Urinary bladder (tissue), 4 donors: ENCODE results near the gene CRB3. TPM values are rescaled to one million over a fixed set of nuclear protein-coding genes. Genes with fewer than 3 reads are reported as not detected.
"Not testable (repeated sequence)": the region's sequence is repeated elsewhere in the genome, so short reads cannot be mapped to it uniquely, and the experiment has no call there.

Experiments
- DNase-seq: peaks from one replicate; pipeline ENCODE4 v3.0.0-alpha.2; 2015; ENCODE audit errors: extremely low spot score
- H3K27ac ChIP-seq: one replicate; pipeline ENCODE4 v1.5.1; 2013; ENCODE audit warnings: low read depth, mild to moderate bottlenecking, moderate library complexity
- H3K36me3 ChIP-seq: one replicate; pipeline ENCODE4 v1.6.1; 2013; ENCODE audit warnings: mild to moderate bottlenecking, moderate library complexity; ENCODE audit not compliant: insufficient read depth
- H3K4me1 ChIP-seq: one replicate; pipeline ENCODE4 v1.6.1; 2013; ENCODE audit warnings: mild to moderate bottlenecking, moderate library complexity; ENCODE audit not compliant: insufficient read depth
- H3K4me3 ChIP-seq: one replicate; pipeline ENCODE4 v1.5.1; 2013; ENCODE audit warnings: low read depth, low read length
- WGBS: extraction: QIAGEN DNeasy Blood & Tissue Kit; methylation state at CpG from one replicate; pipeline ENCODE4 v1.1.7; 2013; 5-methylcytosine and 5-hydroxymethylcytosine counted together
- polyA plus RNA-seq: library from polyadenylated mRNA; stranded (reverse); fragments of 200-250 nt; gene quantifications from one replicate; pipeline ENCODE4 v1.2.3, GENCODE V29; 2013
- total RNA-seq: library from RNA; depleted of rRNA; stranded (reverse); fragments of >200 nt; gene quantifications from one replicate; pipeline ENCODE4 v1.2.3, GENCODE V29; 2014
- donor health status: healthy with polysubstance abuse.
- donor health status: healthy.

The CRB3 gene
- total and polyA plus RNA-seq, 2 donors = 4.4 to 6.1 TPM

DNA sequence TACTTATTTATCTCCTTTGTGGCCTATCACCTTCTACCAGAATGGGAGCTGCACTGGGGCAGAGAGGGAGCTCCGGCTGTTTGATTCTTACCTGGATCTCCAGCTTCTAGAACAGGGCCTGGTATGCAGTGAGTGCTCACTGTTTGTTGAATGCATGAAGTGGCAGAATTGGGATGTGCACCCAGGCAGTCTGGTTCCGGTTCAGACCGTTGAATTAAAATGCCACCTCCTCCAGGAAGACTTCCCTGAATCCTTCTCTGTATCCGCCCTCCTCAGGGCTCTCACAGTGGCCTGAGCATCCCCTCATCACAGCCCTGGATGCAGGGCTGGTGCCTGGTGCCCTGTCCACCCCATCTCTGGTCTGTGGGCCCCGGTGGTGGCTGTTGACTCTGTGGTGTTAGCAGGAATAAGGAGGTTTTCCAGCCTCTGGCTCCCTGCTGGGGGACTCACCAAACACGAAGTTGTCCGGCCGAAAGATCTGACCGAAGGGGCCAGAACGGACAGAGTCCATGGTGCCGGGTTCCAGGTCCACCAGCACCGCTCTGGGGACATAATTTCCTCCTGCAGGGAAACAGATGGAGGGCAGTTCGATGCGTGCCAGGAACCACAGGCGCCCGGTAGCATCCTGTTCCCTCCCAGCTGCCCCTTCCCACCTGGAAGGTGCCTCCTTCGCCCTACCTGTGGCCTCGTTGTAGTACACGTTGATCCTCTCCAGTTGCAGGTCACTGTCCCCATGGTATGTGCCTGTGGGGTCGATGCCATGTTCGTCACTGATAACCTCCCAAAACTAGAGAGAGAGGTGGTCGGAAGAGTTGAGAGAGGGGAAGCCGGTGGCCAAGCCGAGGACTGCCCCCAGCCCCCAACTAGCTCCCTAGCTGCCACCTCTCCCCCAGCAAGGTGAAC, 37.0 kb downstream of the CRB3 start:
- WGBS = 62% methylated on average over 24 of the region's 24 CpGs
- Histone ChIP-seq H3K4me1 (peaks cover 2% of the 10 kb centered on the region), H3K27ac (no peak overlapping the region), H3K36me3 (no peaks in the 10 kb centered on the region), H3K4me3 (no peak overlapping the region)
- DNase-seq = no peak

- Histone ChIP-seq H3K36me3 (no peaks in the 10 kb centered on the region), H3K4me3 (peak within 1 kb of the TSS; percentile 34), H3K4me1 (peaks cover 2% of the 10 kb centered on the region), H3K27ac (no peak within 1 kb of the TSS)
- DNase-seq = no peak
- WGBS = under 1% methylated on average over 71 of the region's 71 CpGs
Measured at GRCh38 chr19:6501740-6502648, 37.9 kb downstream of the CRB3 start, which contains the start of gene TUBB4A. TUBB4A (minus strand) TSS chr19:6502309; CDS start chr19:6502212, 97 bp downstream.

GRCh38 chr19:6503407-6504201, 39.5 kb downstream of the CRB3 start:
- Histone ChIP-seq H3K27ac (no peak overlapping the region), H3K36me3 (no peaks in the 10 kb centered on the region), H3K4me3 (no peak overlapping the region), H3K4me1 (peaks cover 2% of the 10 kb centered on the region)
- no peak for DNase-seq
- 77% methylated on average over 9 of the region's 9 CpGs for WGBS

- H3K4me3 ChIP-seq, H3K36me3 ChIP-seq, H3K4me1 ChIP-seq, DNase-seq, H3K27ac ChIP-seq: not testable (repeated sequence)
- WGBS = 85% methylated on average over 9 of the region's 9 CpGs
Measured at GRCh38 chr19:6508028-6508771, 44.1 kb downstream of the CRB3 start.

GRCh38 chr19:6509118-6509971, 45.3 kb downstream of the CRB3 start:
- 70% methylated on average over 20 of the region's 20 CpGs for WGBS
- H3K27ac ChIP-seq = no peak overlapping the region
- no peak for DNase-seq

GRCh38 chr19:6510618-6511017, 46.5 kb downstream of the CRB3 start:
- H3K27ac ChIP-seq = no peak overlapping the region
- H3K4me1 ChIP-seq = no peaks in the 10 kb centered on the region
- DNase-seq = no peak
- 81% methylated on average over 7 of the region's 7 CpGs for WGBS
- H3K36me3 ChIP-seq = no peaks in the 10 kb centered on the region
- H3K4me3 ChIP-seq = no peak overlapping the region

More at GRCh38 chr19:6509118-6509971, 45.3 kb downstream of the CRB3 start:
- Histone ChIP-seq H3K36me3 (no peaks in the 10 kb centered on the region), H3K4me3 (no peak overlapping the region), H3K4me1 (no peaks in the 10 kb centered on the region)

- 76% methylated on average over 9 of the region's 9 CpGs for WGBS
- Histone ChIP-seq H3K4me3 (no peak overlapping the region), H3K4me1 (no peaks in the 10 kb centered on the region), H3K36me3 (no peaks in the 10 kb centered on the region), H3K27ac (no peak overlapping the region)
- DNase-seq = no peak
Measured at GRCh38 chr19:6514089-6514488, 50.0 kb downstream of the CRB3 start.

DNA sequence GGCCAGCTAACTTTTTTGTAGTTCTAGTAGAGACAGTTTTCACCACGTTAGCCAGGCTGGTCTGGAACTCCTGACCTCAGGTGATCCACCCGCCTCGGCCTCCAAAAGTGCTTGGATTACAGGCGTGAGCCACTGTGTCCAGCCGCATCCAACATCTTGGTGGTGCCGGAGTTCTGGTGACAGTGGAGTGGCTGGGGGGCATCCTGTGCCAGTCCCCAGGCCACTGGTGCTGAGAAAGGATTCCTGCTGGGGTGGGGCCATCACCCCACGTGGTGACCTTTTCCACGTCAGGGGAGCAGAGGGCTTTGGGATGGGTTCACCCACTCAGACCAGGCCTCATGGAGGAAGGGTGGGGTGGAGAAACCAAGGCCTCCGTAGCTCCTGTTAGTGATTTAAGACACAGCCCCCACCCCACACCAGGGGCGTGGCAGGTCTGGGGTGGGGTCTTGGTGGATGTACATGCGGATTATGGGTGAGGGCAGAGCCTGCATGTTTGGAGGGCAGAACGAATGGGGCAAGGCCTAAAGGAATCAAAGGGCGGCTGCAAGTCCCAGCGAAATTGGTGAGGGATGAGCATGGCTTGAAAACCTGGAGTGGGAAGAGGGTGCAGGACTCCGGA, 51.0 kb downstream of the CRB3 start:
- no peaks in the 10 kb centered on the region for H3K4me1 ChIP-seq
- no peaks in the 10 kb centered on the region for H3K36me3 ChIP-seq
- no peak overlapping the region for H3K4me3 ChIP-seq
- no peak for DNase-seq
- WGBS = 85% methylated on average over 15 of the region's 15 CpGs
- H3K27ac ChIP-seq = no peak overlapping the region

DNA sequence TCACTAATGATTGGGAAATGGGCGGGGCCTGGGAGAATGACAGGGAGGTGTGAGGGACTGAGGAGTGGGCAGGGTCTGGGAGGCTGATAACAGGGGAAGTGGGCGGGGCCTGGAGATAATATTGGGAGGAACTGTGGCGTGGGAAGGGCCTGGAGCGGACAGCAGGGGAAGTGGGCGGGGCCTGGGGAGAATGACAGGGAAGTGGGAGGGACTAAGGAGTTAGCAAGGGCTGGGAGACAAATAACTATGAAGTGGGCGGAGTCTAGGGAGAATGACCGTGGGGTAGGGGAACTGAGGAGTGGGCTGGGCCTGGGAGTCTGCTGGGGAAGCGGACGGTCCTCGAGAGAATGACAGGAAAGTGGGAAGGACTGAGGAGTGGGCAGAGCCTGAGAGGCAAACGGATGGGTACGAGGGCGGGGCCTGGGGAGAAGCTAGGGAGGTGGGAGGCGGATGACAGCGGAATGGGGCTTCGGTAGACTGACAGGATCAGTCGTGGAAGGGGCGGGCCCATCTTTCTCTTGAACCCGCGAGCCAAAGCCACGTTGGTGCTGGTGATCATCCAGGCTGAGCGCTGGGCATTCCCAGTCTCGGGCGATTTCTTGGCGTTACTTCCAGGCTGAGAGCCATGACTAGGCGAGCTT, 52.1 kb downstream of the CRB3 start:
- H3K36me3 ChIP-seq = no peaks in the 10 kb centered on the region
- no peaks in the 10 kb centered on the region for H3K4me1 ChIP-seq
- peak; percentile 86 for DNase-seq
- H3K4me3 ChIP-seq = peak overlapping the region; percentile 42
- no peak overlapping the region for H3K27ac ChIP-seq
- WGBS = 2% methylated on average over 26 of the region's 26 CpGs
